Kidney (tissue), 14 donors: ENCODE data around the gene INKA2. TPM values are rescaled to one million over a fixed set of nuclear protein-coding genes. Genes with fewer than 3 reads are reported as not detected.

Experiments
- DNase-seq, 5 donors: peaks; one replicate each; pipeline ENCODE4 v3.0.0-alpha.2; 2013 to 2020
- FAIRE-seq: peaks from 2 replicates; lab custom pipeline; 2012; peaks lifted over from hg19 to GRCh38; lab: Jason Lieb, UNC
- H3K27ac ChIP-seq, 2 donors: one replicate each; pipeline ENCODE4 v1.7.0; 2013; ENCODE audit warnings: low read depth in 2 of 2, low read length in 2 of 2, inconsistent platforms in 1 of 2
- H3K27me3 ChIP-seq: one replicate; pipeline ENCODE4 v1.7.1; 2013; ENCODE audit warnings: low read length, inconsistent platforms; ENCODE audit not compliant: control insufficient read depth, insufficient read depth
- H3K36me3 ChIP-seq, 3 donors: one replicate each; pipeline versions ENCODE4 v1.7.0 to v1.7.1; 2013; ENCODE audit warnings: low read length in 3 of 3, control low read depth in 1 of 3, inconsistent platforms in 1 of 3; ENCODE audit not compliant: insufficient read depth in 3 of 3, control insufficient read depth in 2 of 3
- H3K4me1 ChIP-seq, 3 donors: one replicate each; pipeline versions ENCODE4 v1.7.0 to v1.7.1; 2013; ENCODE audit warnings: low read length in 3 of 3, inconsistent platforms in 1 of 3, low read depth in 1 of 3; ENCODE audit not compliant: control insufficient read depth in 2 of 3, insufficient read depth in 2 of 3
- H3K4me3 ChIP-seq, 3 donors: one replicate each; pipeline versions ENCODE4 v1.7.0 to v1.8.1; 2013; ENCODE audit warnings: low read length in 3 of 3, control low read depth in 1 of 3, inconsistent platforms in 1 of 3
- H3K9ac ChIP-seq, 3 donors: one replicate each; pipeline versions ENCODE4 v1.7.0 to v1.7.1; 2013; ENCODE audit warnings: low read length in 3 of 3, control low read depth in 1 of 3, inconsistent platforms in 1 of 3
- H3K9me3 ChIP-seq, 3 donors: one replicate each; pipeline versions ENCODE4 v1.7.0 to v1.7.1; 2013; ENCODE audit warnings: low read length in 3 of 3, control low read depth in 1 of 3, inconsistent platforms in 1 of 3; ENCODE audit not compliant: control insufficient read depth in 2 of 3, insufficient read depth in 1 of 3
- intact Hi-C: fragments of 100-400 bp; cut with DNase I; formaldehyde crosslinking; loops from one replicate; pipeline ENCODE4 v1.11.1; 2022
- polyA plus RNA-seq: library from polyadenylated mRNA; stranded (reverse); fragments of 350-450 nt; fragmentation: Illumina TruSeq; extraction: RNeasy Lipid Tissue Mini Kit (QIAGEN cat#74804); gene quantifications from one replicate; pipeline ENCODE4 v1.2.3, GENCODE V29; 2014; ENCODE audit warnings: low read depth, low replicate concordance; ENCODE audit not compliant: insufficient read depth
- total RNA-seq: library from RNA; stranded (reverse); fragmentation: NEBNext Ultra II Directional; extraction: Animal tissue kit (Norgen Biotek cat#: 25700); gene quantifications from one replicate; pipeline ENCODE4 v1.2.1, GENCODE V29; 2021
- TF ChIP-seq, protein P1 (sequence below): IDR thresholded peaks from 3 replicates; pipeline ENCODE4 v1.5.1; 2012; ENCODE audit warnings: mild to moderate bottlenecking, moderate library complexity, borderline replicate concordance; ENCODE audit not compliant: insufficient read depth; ENCODE audit errors: extremely low read depth
- donor health status: control.
- donor health status: control.
- donor health status: control.
- donor health status: control.
- donor health status: control.
- donor health status: DM: yes; HTN: yes; CAD: no.
- donor health status: Normal renal cell carcinoma (clear cell type).

Gene INKA2
- total and polyA plus RNA-seq, 2 donors from 2014 or later: 3.5 to 5.6 TPM

DNA sequence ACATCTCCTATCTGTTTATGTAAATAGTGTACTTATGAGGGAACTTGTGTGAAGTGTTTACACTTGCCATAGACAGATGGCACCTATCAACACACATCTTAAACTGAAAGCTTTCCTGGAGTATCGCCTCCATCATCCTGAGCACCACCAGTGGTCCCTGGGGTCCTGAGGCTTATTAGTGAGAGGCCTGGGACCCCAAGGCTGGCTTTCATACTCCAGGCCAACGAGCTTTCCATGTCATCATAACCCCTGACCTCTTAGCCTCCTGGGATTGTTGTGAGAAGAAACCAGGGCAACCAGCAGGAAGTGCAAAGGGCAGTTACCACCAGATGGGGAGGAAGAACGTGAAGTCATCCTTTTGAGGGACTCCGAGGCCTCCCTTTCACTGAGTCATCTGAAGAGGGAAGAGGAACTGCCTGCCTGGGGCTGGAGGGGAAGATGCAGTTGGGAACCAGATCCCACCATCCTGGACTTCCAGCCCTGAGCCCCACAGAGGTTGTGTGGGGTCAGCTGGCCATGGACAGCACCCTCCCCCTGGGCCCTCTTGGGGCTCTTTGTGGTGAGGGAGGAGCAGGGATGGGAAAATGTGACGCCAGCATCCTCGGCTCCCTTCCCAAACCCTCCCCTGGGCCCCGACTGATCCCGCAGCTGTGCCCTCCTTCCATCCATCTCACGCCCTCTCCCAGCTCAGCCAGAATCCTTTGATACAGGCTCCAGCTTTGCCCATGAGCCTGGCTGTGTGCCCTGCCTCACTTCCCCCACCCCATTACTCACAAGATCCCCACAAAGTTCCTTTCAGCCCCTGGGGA is 5.8 kb downstream of the INKA2 start:
- no peaks in the 10 kb centered on the region for H3K36me3 ChIP-seq
- TF ChIP-seq, protein P1, sequence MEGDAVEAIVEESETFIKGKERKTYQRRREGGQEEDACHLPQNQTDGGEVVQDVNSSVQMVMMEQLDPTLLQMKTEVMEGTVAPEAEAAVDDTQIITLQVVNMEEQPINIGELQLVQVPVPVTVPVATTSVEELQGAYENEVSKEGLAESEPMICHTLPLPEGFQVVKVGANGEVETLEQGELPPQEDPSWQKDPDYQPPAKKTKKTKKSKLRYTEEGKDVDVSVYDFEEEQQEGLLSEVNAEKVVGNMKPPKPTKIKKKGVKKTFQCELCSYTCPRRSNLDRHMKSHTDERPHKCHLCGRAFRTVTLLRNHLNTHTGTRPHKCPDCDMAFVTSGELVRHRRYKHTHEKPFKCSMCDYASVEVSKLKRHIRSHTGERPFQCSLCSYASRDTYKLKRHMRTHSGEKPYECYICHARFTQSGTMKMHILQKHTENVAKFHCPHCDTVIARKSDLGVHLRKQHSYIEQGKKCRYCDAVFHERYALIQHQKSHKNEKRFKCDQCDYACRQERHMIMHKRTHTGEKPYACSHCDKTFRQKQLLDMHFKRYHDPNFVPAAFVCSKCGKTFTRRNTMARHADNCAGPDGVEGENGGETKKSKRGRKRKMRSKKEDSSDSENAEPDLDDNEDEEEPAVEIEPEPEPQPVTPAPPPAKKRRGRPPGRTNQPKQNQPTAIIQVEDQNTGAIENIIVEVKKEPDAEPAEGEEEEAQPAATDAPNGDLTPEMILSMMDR: no peak
- DNase-seq (peak in 3 of 5 donors; percentile 46 to 82 (median 59)), FAIRE-seq (no peak)
- no peaks in the 10 kb centered on the region for H3K9me3 ChIP-seq
- H3K9ac ChIP-seq: no peak overlapping the region
- no peaks in the 10 kb centered on the region for H3K27me3 ChIP-seq
- H3K27ac ChIP-seq: no peak overlapping the region
- intact Hi-C loops: no loop called here
- no peak overlapping the region for H3K4me3 ChIP-seq
- H3K4me1 ChIP-seq: peaks cover 0 to 21% (median 15%) of the 10 kb centered on the region in 3 donors

DNA sequence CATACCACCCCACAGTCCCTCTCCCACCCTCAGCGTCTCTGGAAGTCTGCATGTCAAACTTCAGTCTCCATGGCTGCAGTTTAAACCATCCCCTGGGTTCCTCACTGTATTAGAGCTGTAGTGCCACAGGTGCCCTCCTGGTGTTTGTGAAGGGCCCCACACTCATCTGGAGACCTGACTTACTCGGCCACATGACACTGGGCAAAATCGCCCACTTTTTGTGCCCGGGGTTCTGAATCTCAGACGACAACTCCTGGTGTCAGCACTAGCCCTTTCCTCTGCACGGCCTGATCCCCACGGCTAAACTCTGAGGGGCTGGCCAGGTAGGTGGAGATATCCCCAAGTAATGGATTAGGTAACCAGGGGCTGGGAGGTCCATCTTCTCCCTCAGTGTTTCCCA is 6.5 kb downstream of the INKA2 start:
- H3K27ac ChIP-seq: no peak overlapping the region
- H3K27me3 ChIP-seq: no peaks in the 10 kb centered on the region
- H3K36me3 ChIP-seq: no peaks in the 10 kb centered on the region
- no peak overlapping the region for H3K9ac ChIP-seq
- H3K4me3 ChIP-seq: no peak overlapping the region
- FAIRE-seq: no peak
- TF ChIP-seq, protein P1: no peak
- DNase-seq: peak in 1 of 5 donors; percentile 18
- peaks cover 0 to 17% (median 15%) of the 10 kb centered on the region in 3 donors for H3K4me1 ChIP-seq
- no peaks in the 10 kb centered on the region for H3K9me3 ChIP-seq
- intact Hi-C loops: no loop called here

DNA sequence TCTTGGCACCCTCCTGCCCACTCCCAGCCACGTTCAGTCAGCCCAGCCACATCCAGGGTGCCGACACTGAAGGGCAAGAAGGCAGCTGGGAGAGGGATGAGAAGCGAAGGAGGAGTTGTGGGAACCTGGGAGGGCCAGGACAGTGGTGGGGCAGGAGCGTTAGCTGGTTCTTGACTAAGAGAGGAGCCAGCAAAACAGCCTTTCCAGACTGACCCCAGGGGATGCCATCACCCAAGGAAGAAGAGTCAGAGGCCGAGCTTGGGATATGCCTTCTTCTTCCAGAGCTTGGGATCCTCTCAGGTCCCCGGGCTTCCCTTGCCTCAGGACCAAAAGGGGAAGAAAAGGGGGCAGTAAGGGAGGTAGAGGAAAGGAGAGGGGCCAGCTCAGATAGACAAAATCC is 7.2 kb downstream of the INKA2 start:
- intact Hi-C loops: no loop called here
- Histone ChIP-seq H3K27ac (no peak overlapping the region), H3K4me1 (peaks cover 0 to 14% (median 11%) of the 10 kb centered on the region in 3 donors), H3K9ac (no peak overlapping the region), H3K9me3 (no peaks in the 10 kb centered on the region), H3K27me3 (no peaks in the 10 kb centered on the region), H3K4me3 (no peak overlapping the region), H3K36me3 (no peaks in the 10 kb centered on the region)
- TF ChIP-seq, protein P1: no peak
- DNase-seq: peak in 1 of 5 donors; percentile 13
- no peak for FAIRE-seq
